ENCODE measurements around the gene METRN. TPM values are rescaled to one million over a fixed set of nuclear protein-coding genes. Genes with fewer than 3 reads are reported as not detected.
A peak's percentile ranks its signal among the peaks of the same experiment; 100 is the strongest.

Gene METRN
- polyA plus RNA-seq, 2 of the 4 experiments (the other 2 are of a cell fraction), result 41.0 to 82.2 TPM

DNA sequence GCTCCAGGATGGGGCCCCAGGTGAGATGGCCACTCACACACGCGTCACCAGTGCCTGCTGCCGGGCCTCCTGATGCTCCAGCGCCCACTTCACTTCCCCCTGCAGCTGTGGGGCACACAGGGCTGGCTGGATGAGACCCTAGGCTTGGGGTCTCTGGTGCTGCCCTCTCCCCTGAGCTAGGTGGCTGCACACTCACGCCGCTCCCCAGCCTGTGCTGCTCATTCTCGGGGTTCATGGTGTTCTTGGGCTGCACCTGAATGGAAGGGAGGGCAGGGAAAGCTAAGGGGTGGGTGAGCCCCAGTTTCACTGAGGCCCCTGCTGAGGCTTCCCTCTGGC lies 10.1 kb downstream of the METRN start:
- H3K4me3 ChIP-seq, result no peak overlapping the region
- no peak overlapping the region for H3K27ac ChIP-seq
- H3K9me3 ChIP-seq, result no peaks in the 10 kb centered on the region
- TF ChIP-seq, protein P1, sequence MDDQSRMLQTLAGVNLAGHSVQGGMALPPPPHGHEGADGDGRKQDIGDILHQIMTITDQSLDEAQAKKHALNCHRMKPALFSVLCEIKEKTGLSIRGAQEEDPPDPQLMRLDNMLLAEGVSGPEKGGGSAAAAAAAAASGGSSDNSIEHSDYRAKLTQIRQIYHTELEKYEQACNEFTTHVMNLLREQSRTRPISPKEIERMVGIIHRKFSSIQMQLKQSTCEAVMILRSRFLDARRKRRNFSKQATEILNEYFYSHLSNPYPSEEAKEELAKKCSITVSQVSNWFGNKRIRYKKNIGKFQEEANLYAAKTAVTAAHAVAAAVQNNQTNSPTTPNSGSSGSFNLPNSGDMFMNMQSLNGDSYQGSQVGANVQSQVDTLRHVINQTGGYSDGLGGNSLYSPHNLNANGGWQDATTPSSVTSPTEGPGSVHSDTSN (IDR thresholded peaks at IDR 0.05), result peak; percentile 31; the same call in 1 of the 2 replicates
- no peak for TF ChIP-seq RCOR1 (IDR thresholded peaks at IDR 0.05; ENCODE audit: low read depth, low read length)
- no peak for TF ChIP-seq NR3C1 (IDR thresholded peaks at IDR 0.05)
- DNase-seq (ENCODE audit: low read depth in 1 of 2, low spot score in 1 of 2), result no peak
- ChIA-PET CTCF (interaction anchor here (0.7 to 28.0 kb wide), 5 partner anchors 8 to 61 kb away, joined by 3 to 656 read pairs (median 17); partner anchors contain the start of genes ANTKMT, CCDC78, CIAO3 and FBXL16), POLR2A (interaction anchor here (1.2 to 4.2 kb wide), 2 partner anchors 9 to 13 kb away, joined by 5 to 23 read pairs; partner anchors contain the start of gene METRN)
- 100% methylated on average over 2 of the region's 7 CpGs for WGBS (ENCODE audit: missing lambda C conversion rate)
- peaks cover 23% of the 10 kb centered on the region for H3K4me1 ChIP-seq
- ATAC-seq, result no peak
- H3K4me2 ChIP-seq, result no peak overlapping the region
- no peak for FAIRE-seq

- no peak overlapping the region for H3K4me3 ChIP-seq
- H3K4me1 ChIP-seq, result peaks cover 21% of the 10 kb centered on the region
- TF ChIP-seq POLR2A (IDR thresholded peaks at IDR 0.05; ENCODE audit: low read length) (peak; percentile 4; the same call in 1 of the 2 replicates), CEBPB (IDR thresholded peaks at IDR 0.05) (no peak), KDM1A (IDR thresholded peaks at IDR 0.05; ENCODE audit: low read depth) (no peak), CTCF (IDR thresholded peaks at IDR 0.05) (no peak), POLR2AphosphoS2 (conservative IDR thresholded peaks at IDR 0.05; ENCODE audit: low read length) (no peak), RARB (CRISPR knock-in tag; IDR thresholded peaks at IDR 0.05) (no peak), MAZ (IDR thresholded peaks at IDR 0.05; ENCODE audit: borderline replicate concordance, low read depth, low read length) (no peak), CBX8 (IDR thresholded peaks at IDR 0.05) (no peak)
- TF ChIP-seq, protein P1 (IDR thresholded peaks at IDR 0.05), result 0 out of 2 replicates have a peak, but pooled peaks have one; percentile 12
- DNase-seq (ENCODE audit: low read depth in 1 of 2, low spot score in 1 of 2), result no peak
- no peak overlapping the region for H3K4me2 ChIP-seq
- no peak for ATAC-seq
- no peaks in the 10 kb centered on the region for H3K9me3 ChIP-seq
- 86% methylated on average over 13 of the region's 23 CpGs for WGBS (ENCODE audit: missing lambda C conversion rate)
- POLR2A ChIA-PET, result interaction anchor here (1.2 to 4.2 kb wide), 2 partner anchors 10 to 14 kb away, joined by 5 to 23 read pairs; partner anchors contain the start of gene METRN
- no peak for FAIRE-seq
- CTCF ChIA-PET, result interaction anchor here (0.7 to 28.0 kb wide), 6 partner anchors 7 to 60 kb away, joined by 3 to 656 read pairs (median 10); partner anchors contain the start of genes ANTKMT, CCDC78, CIAO3 and FBXL16
- no peak overlapping the region for H3K27ac ChIP-seq
Measured at GRCh38 chr16:725463-726187, 10.7 kb downstream of the METRN start.

- H3K4me2 ChIP-seq, result peak overlapping the region; percentile 100
- no peaks in the 10 kb centered on the region for H3K9me3 ChIP-seq
- WGBS (ENCODE audit: missing lambda C conversion rate), result 84% methylated on average over 9 of the region's 9 CpGs
- no peak for DNase-seq (ENCODE audit: low read depth in 1 of 2, low spot score in 1 of 2)
- peak in 1 of 2 experiments; percentile 1; a peak in 2 of 6 replicates for ATAC-seq
- no peak for FAIRE-seq
- ChIA-PET CTCF (interaction anchor here (0.7 to 28.0 kb wide), 5 partner anchors 6 to 60 kb away, joined by 3 to 656 read pairs (median 17); partner anchors contain the start of genes ANTKMT, CCDC78, CIAO3 and FBXL16), POLR2A (interaction anchor here (1.2 to 4.2 kb wide), 2 partner anchors 11 to 14 kb away, joined by 5 to 23 read pairs; partner anchors contain the start of gene METRN)
- H3K4me1 ChIP-seq, result peaks cover 21% of the 10 kb centered on the region
- no peak for TF ChIP-seq NPAS2 (CRISPR knock-in tag; IDR thresholded peaks at IDR 0.05; ENCODE audit: borderline replicate concordance)
- TF ChIP-seq POLR2A (IDR thresholded peaks at IDR 0.05; ENCODE audit: low read length), result 0 out of 2 replicates have a peak, but pooled peaks have one; percentile 4
- H3K27ac ChIP-seq, result peak overlapping the region in 1 of 2 experiments; percentile 91; a peak in 4 of 6 replicates
- peak overlapping the region; percentile 60; the same call in 1 of the 3 replicates for H3K4me3 ChIP-seq
Measured at GRCh38 chr16:726188-726437, 11.2 kb downstream of the METRN start.
